Measurements from ENCODE around the gene LDHAL6B. TPM values are rescaled to one million over a fixed set of nuclear protein-coding genes. Genes with fewer than 3 reads are reported as not detected.

Gene LDHAL6B
- total and polyA plus RNA-seq, 7 donors = 0.06 TPM; not detected in 5

DNA sequence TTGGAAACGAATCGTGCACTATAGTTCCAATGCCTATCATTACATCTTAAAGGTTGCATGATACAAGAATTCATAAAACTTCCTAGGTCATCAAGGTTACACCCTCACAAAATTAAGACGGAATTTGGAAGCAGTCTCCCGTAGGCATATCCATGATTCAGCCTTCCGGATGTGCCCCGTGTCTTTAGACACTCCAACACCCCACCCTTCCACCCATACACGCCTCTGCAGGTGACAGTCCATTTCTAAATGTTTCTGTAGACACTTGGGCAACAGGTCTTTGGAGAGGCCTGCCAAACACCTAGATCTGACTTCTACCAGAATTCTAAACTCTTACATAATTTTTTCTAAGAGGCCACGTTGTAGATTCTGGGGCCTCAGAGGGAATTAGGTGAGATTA, 49.8 kb downstream of the LDHAL6B start:
- intact Hi-C loops (cut with DNase I) = no loop called here
- 79 to 82% (median 80%) methylated on average over 8 of the region's 8 CpGs for WGBS, 3 donors
- Histone ChIP-seq H3K4me1 (no peaks in the 10 kb centered on the region), H3K4me3 (no peak overlapping the region), H3K27me3 (ENCODE audit: insufficient read depth in 3 of 3, low read length in 2 of 3) (no peaks in the 10 kb centered on the region), H3K9me3 (no peaks in the 10 kb centered on the region), H3K36me3 (ENCODE audit: insufficient read depth in 1 of 2, low read depth in 1 of 2) (peaks cover 0 to 25% of the 10 kb centered on the region in 2 donors), H3K27ac (no peak overlapping the region)
- TF ChIP-seq, protein P1, sequence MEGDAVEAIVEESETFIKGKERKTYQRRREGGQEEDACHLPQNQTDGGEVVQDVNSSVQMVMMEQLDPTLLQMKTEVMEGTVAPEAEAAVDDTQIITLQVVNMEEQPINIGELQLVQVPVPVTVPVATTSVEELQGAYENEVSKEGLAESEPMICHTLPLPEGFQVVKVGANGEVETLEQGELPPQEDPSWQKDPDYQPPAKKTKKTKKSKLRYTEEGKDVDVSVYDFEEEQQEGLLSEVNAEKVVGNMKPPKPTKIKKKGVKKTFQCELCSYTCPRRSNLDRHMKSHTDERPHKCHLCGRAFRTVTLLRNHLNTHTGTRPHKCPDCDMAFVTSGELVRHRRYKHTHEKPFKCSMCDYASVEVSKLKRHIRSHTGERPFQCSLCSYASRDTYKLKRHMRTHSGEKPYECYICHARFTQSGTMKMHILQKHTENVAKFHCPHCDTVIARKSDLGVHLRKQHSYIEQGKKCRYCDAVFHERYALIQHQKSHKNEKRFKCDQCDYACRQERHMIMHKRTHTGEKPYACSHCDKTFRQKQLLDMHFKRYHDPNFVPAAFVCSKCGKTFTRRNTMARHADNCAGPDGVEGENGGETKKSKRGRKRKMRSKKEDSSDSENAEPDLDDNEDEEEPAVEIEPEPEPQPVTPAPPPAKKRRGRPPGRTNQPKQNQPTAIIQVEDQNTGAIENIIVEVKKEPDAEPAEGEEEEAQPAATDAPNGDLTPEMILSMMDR (IDR thresholded peaks at IDR 0.05) = no peak
- ATAC-seq (no peak), DNase-seq (no peak)

DNA sequence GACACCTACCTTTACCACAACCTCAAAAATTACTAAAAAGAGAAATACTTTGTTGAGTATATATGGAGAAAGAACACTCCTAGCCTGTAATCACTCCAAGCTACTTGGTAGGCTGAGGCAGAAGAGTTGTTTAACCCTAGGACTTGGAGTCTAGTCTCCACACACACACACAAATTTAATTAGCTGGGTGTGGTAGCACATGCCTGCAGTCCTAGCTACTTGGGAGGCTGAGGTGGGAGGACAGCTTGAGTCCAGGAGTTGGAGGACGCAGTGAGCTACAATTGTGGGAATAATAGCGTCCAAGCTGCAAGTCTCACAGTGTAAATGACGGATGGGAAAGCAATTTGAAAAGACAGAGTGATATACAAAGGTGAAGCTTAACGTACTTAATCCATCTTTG, 50.5 kb downstream of the LDHAL6B start:
- no peaks in the 10 kb centered on the region for H3K9me3 ChIP-seq
- DNase-seq (no peak), ATAC-seq (no peak)
- no peaks in the 10 kb centered on the region for H3K27me3 ChIP-seq (ENCODE audit: insufficient read depth in 3 of 3, low read length in 2 of 3)
- H3K4me1 ChIP-seq = no peaks in the 10 kb centered on the region
- no peak overlapping the region for H3K4me3 ChIP-seq
- peaks cover 0 to 25% of the 10 kb centered on the region in 2 donors for H3K36me3 ChIP-seq (ENCODE audit: insufficient read depth in 1 of 2, low read depth in 1 of 2)
- 73 to 74% (median 73%) methylated on average over 4 of the region's 4 CpGs for WGBS, 3 donors
- intact Hi-C loops (cut with DNase I) = no loop called here
- no peak overlapping the region for H3K27ac ChIP-seq
- TF ChIP-seq, protein P1 (IDR thresholded peaks at IDR 0.05) = no peak

Other genes with a start within 250 kb of the LDHAL6B start
- gene RNF111, start 219.2 kb upstream of the LDHAL6B start, total RNA-seq = 10 to 100 TPM; 18.3 to 26.9 (median 23.2) TPM
- 10 to 100 TPM in 1 of 3 donors, 1 to 10 TPM in 2; 8.3 to 17.2 (median 8.9) TPM for gene RNF111, start 219.2 kb upstream of the LDHAL6B start, polyA plus RNA-seq
- gene CCNB2, start 101.7 kb upstream of the LDHAL6B start, total RNA-seq = under 1 TPM in 2 of 4 donors, not detected in 2; 0.18 to 0.25 TPM
- gene CCNB2, start 101.7 kb upstream of the LDHAL6B start, polyA plus RNA-seq = under 1 TPM; 0.12 to 0.17 (median 0.17) TPM
- 10 to 100 TPM; 26.3 to 53.7 (median 38.2) TPM for gene MYO1E, start 166.0 kb downstream of the LDHAL6B start, total RNA-seq
- 10 to 100 TPM in 2 of 3 donors, 1 to 10 TPM in 1; 10.0 to 13.8 (median 10.7) TPM for gene MYO1E, start 166.0 kb downstream of the LDHAL6B start, polyA plus RNA-seq
- gene FAM81A, start 231.3 kb downstream of the LDHAL6B start, total RNA-seq = 1 to 10 TPM in 1 of 4 donors, under 1 TPM in 3; 0.32 to 1.2 (median 0.35) TPM
- 1 to 10 TPM in 1 of 3 donors, under 1 TPM in 2; 0.55 to 1.4 (median 0.60) TPM for gene FAM81A, start 231.3 kb downstream of the LDHAL6B start, polyA plus RNA-seq

Data from psoas muscle (tissue), 8 donors.